ENCODE data around the gene LRP10.
A peak's percentile ranks its signal among the peaks of the same experiment; 100 is the strongest.
"Not testable (repeated sequence)": the region's sequence is repeated elsewhere in the genome, so short reads cannot be mapped to it uniquely, and the experiment has no call there.

The LRP10 gene

DNA sequence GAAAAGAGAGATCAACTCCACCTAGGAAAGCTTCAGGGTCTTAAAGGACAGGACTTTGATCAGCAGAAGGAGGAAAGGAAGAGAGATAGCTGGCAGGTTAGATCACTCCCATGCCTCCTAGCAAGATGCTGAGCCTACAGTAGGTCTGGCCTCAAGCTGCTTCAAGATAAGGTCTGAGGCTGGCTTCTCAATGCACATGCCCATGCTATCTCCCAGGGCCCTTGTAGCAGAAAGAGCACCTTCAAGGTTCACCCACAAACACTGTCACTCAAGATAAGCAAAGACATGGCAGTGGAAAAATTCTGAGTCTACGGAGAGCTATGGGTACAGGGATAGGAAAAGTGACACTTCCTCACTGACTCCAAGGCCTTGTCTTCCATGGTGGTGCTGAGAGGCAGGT lies 25.8 kb downstream of the LRP10 start:
- Histone ChIP-seq H3K27ac (ENCODE audit: low read length) (no peak overlapping the region), H3K9ac (ENCODE audit: low read length) (no peak overlapping the region), H3K36me3 (ENCODE audit: control insufficient read depth, low read depth, low read length) (peaks cover 17% of the 10 kb centered on the region), H3K4me1 (ENCODE audit: control insufficient read depth, low read depth, low read length) (peaks cover 11% of the 10 kb centered on the region), H3K4me3 (ENCODE audit: low read length) (no peak overlapping the region), H3K9me3 (ENCODE audit: control insufficient read depth, low read depth, low read length) (no peaks in the 10 kb centered on the region), H3K27me3 (ENCODE audit: control insufficient read depth, insufficient read depth, low read length) (peaks cover 30% of the 10 kb centered on the region)

DNA sequence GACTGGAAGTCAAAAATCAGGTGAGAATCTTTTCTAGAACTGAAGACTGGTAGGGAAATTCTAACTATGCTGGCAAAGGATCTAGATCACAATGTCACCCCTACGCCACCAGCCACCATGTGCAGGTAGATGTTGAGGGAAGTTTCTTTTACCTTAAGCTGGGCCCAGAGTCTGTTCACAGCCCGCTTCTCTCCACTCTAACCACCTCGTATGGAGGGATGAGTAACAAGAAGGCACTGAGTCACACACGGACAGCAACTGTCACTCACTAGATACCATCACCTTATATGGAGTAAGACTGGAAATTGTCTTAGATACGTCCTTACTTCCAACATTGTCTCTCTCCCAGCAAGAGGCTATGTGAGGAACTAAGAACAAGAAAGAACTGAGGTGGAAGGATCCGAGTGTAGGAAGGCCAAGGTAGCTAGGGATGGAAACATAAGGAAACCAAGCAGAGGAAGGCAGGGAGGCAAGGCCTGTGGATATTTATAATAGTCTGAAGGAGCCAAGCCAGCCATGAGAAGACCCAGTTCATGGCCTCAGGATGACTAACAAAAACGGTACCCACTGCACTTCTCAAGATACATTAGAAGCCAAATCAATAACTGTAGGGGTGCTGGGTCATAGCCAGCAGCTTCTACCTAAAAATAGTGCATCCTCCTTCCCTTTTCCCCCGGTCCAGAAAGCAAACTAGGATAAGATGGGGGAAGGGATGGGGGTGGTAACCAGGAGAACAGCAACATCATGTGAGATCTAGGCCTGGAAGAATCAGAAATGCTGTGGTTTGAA lies 27.0 kb downstream of the LRP10 start:
- Histone ChIP-seq H3K36me3 (ENCODE audit: control insufficient read depth, low read depth, low read length) (peaks cover 27% of the 10 kb centered on the region), H3K9ac (ENCODE audit: low read length) (no peak overlapping the region), H3K9me3 (ENCODE audit: control insufficient read depth, low read depth, low read length) (no peaks in the 10 kb centered on the region), H3K27ac (ENCODE audit: low read length) (no peak overlapping the region), H3K27me3 (ENCODE audit: control insufficient read depth, insufficient read depth, low read length) (peaks cover 30% of the 10 kb centered on the region), H3K4me3 (ENCODE audit: low read length) (no peak overlapping the region), H3K4me1 (ENCODE audit: control insufficient read depth, low read depth, low read length) (peaks cover 11% of the 10 kb centered on the region)

DNA sequence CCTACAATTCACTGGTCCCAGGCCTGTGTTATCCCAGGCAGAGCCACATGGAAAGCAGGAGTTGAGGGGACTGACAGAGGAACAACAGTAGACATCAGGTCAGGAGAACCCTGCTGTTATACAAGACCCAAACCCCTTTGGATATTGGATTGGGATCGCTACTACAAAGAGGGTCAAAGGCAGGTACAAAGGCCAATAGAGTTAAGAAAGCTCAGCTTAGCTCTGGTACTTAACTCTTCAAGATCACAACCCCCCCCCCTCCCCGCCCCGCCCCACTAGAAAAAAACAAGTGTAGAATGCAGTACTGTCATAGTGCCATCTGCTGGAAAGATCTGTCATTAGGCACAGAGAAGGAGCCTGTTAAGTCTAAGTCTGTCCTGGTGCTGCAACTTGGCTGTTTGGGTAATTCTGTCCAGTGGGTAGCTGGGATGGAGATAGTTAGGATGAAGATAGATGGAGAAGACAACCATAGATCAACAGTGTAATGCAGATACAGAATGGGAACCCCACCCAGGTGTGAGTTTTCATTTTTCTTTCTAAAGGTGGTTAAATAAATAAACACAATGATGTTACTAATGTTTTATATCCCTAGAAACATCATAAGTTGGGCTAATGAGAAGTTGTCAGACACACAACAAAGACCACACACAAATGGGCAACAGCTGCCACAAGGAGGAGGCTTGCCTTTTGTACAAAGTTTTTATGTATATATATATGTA lies 28.7 kb downstream of the LRP10 start:
- Histone ChIP-seq H3K27me3 (ENCODE audit: control insufficient read depth, insufficient read depth, low read length) (peaks cover 30% of the 10 kb centered on the region), H3K9ac (ENCODE audit: low read length) (peak overlapping the region; percentile 8), H3K9me3 (ENCODE audit: control insufficient read depth, low read depth, low read length) (no peaks in the 10 kb centered on the region), H3K4me1 (ENCODE audit: control insufficient read depth, low read depth, low read length) (peaks cover 11% of the 10 kb centered on the region), H3K27ac (ENCODE audit: low read length) (no peak overlapping the region), H3K4me3 (ENCODE audit: low read length) (no peak overlapping the region), H3K36me3 (ENCODE audit: control insufficient read depth, low read depth, low read length) (peaks cover 44% of the 10 kb centered on the region)

DNA sequence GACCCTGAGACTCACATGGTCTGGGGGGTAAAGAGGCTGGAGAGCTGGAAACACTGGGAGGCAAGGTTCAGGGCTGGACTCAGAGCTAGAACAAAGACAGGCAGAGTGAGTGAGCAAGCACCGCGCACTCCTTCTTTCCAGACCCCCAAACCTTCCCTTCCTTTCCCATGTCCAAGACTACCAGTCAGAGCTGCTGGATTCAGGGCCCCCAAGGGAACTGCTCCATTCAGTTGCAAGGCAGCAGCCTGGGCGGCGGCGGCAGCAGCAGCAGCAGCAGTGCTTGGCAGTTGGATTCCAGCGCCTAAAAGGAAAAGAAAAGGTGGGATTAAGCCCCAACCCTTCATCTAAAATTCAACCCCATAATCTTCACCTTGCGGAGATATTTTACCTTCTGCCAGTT lies 30.3 kb downstream of the LRP10 start:
- H3K36me3 ChIP-seq (ENCODE audit: control insufficient read depth, low read depth, low read length): peaks cover 59% of the 10 kb centered on the region

DNA sequence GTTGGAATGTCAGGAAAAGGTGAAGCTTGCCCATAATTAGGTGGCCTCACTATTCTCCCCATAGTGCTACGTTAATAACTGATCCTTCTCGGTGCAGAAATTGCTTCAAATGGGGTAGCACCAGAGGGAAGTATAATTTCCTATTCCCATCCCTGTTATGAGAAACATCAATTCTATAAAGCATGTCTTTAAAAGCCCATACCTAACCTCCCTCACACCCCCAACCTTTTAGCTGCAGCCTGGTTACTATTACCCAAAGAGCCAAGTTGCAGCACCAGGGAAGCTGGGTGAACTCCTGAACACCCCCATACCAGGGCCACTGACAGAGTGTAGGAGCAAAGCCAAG lies 32.2 kb downstream of the LRP10 start:
- no peak overlapping the region for H3K27ac ChIP-seq (ENCODE audit: low read length)
- peaks cover 70% of the 10 kb centered on the region for H3K36me3 ChIP-seq (ENCODE audit: control insufficient read depth, low read depth, low read length)
- H3K27me3 ChIP-seq (ENCODE audit: control insufficient read depth, insufficient read depth, low read length): peaks cover 4% of the 10 kb centered on the region
- peaks cover 11% of the 10 kb centered on the region for H3K4me1 ChIP-seq (ENCODE audit: control insufficient read depth, low read depth, low read length)
- H3K9ac ChIP-seq (ENCODE audit: low read length): no peak overlapping the region
- no peak overlapping the region for H3K4me3 ChIP-seq (ENCODE audit: low read length)
- H3K9me3 ChIP-seq (ENCODE audit: control insufficient read depth, low read depth, low read length): no peaks in the 10 kb centered on the region

More for the DNA sequence above, 30.3 kb downstream of the LRP10 start:
- H3K27ac ChIP-seq (ENCODE audit: low read length): no peak overlapping the region
- no peaks in the 10 kb centered on the region for H3K9me3 ChIP-seq (ENCODE audit: control insufficient read depth, low read depth, low read length)
- H3K4me3 ChIP-seq (ENCODE audit: low read length): no peak overlapping the region
- peaks cover 23% of the 10 kb centered on the region for H3K27me3 ChIP-seq (ENCODE audit: control insufficient read depth, insufficient read depth, low read length)
- H3K4me1 ChIP-seq (ENCODE audit: control insufficient read depth, low read depth, low read length): peaks cover 11% of the 10 kb centered on the region
- H3K9ac ChIP-seq (ENCODE audit: low read length): no peak overlapping the region

DNA sequence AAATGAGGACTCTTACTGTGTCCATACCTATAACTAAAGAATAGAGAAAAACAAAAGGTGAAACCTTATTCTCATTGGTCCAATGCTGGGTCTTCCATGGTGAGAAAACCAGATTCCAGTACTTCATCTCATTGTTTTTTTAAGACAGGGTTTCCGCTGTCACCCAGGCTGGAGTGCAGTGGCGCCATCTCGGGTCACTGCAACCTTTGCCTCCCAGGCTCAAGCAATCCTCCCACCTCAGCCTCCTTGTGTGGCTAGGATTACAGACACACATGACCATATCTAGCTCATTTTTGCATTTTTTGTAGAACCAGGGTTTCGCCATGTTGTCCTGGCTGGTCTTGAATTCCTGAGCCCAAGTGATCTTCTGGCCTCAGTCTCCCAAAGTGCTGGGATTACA lies 34.1 kb downstream of the LRP10 start:
- no peak overlapping the region for H3K27ac ChIP-seq (ENCODE audit: low read length)
- peaks cover 81% of the 10 kb centered on the region for H3K36me3 ChIP-seq (ENCODE audit: control insufficient read depth, low read depth, low read length)
- no peak overlapping the region for H3K4me3 ChIP-seq (ENCODE audit: low read length)
- no peak overlapping the region for H3K9ac ChIP-seq (ENCODE audit: low read length)
- no peaks in the 10 kb centered on the region for H3K27me3 ChIP-seq (ENCODE audit: control insufficient read depth, insufficient read depth, low read length)
- no peaks in the 10 kb centered on the region for H3K4me1 ChIP-seq (ENCODE audit: control insufficient read depth, low read depth, low read length)
- no peaks in the 10 kb centered on the region for H3K9me3 ChIP-seq (ENCODE audit: control insufficient read depth, low read depth, low read length)

DNA sequence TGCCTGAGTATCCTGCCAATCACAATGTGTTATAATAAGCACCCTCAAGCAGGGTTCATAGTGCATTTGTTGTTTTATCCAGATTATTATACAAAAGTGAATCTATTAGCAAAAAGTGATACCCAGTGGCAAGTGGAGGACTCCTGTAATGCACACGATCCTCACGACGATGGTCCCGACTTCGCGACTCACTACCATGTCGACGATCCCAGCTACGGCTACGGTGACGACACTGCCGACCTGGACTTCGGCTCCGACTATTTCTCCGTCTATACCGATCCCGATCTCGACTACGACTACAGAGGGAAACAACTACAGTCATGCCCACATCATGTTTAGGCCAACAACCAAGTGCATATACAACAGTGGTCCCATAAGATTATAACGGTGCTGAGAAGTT lies 34.5 kb downstream of the LRP10 start:
- H3K27me3 ChIP-seq (ENCODE audit: control insufficient read depth, insufficient read depth, low read length): no peaks in the 10 kb centered on the region
- H3K9me3 ChIP-seq (ENCODE audit: control insufficient read depth, low read depth, low read length): no peaks in the 10 kb centered on the region
- H3K4me3 ChIP-seq (ENCODE audit: low read length): no peak overlapping the region
- no peak overlapping the region for H3K9ac ChIP-seq (ENCODE audit: low read length)
- H3K4me1 ChIP-seq (ENCODE audit: control insufficient read depth, low read depth, low read length): no peaks in the 10 kb centered on the region
- H3K36me3 ChIP-seq (ENCODE audit: control insufficient read depth, low read depth, low read length): peaks cover 81% of the 10 kb centered on the region
- H3K27ac ChIP-seq (ENCODE audit: low read length): no peak overlapping the region

DNA sequence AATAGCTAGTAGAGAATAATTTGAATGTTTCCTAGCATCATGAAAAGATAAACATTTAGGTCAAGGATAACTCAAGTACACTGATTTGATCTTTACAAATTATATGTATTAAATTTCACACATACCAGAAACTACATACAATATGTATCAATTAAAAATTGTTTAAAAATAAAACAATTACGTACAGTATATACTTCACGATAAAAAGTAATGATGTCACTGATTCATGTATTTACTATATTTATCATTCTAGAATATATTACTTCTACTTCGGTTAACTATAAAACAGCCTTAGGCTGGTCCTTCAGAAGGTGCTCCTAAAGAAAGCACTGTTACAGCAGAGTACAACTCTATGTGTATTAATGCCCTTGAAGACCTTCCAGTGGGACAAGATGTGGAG lies 35.9 kb downstream of the LRP10 start:
- peaks cover 71% of the 10 kb centered on the region for H3K36me3 ChIP-seq (ENCODE audit: control insufficient read depth, low read depth, low read length)
- no peaks in the 10 kb centered on the region for H3K27me3 ChIP-seq (ENCODE audit: control insufficient read depth, insufficient read depth, low read length)
- no peaks in the 10 kb centered on the region for H3K9me3 ChIP-seq (ENCODE audit: control insufficient read depth, low read depth, low read length)
- H3K9ac ChIP-seq (ENCODE audit: low read length): no peak overlapping the region
- no peak overlapping the region for H3K27ac ChIP-seq (ENCODE audit: low read length)
- H3K4me1 ChIP-seq (ENCODE audit: control insufficient read depth, low read depth, low read length): no peaks in the 10 kb centered on the region
- no peak overlapping the region for H3K4me3 ChIP-seq (ENCODE audit: low read length)

DNA sequence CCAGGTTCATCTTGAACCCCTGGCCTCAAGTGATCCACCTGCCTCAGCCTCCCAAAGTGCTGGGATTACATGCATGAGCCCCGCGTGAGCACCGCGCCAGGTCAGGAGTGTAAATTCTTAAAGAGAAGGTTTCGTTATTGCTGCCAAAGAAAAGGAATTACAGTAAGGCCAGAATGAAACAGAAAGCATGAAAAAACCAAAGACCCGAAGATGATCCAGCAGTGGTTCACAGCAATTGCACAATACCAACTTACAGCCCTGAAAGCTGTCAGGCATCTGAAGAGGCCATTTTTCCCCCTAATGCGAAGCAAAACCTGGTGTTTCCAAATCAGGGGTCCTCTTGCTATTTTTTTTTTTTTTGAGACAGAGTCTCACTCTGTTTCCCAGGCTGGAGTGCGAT lies 37.1 kb downstream of the LRP10 start:
- H3K9ac ChIP-seq (ENCODE audit: low read length): no peak overlapping the region
- H3K27ac ChIP-seq (ENCODE audit: low read length): no peak overlapping the region
- H3K4me1 ChIP-seq (ENCODE audit: control insufficient read depth, low read depth, low read length): no peaks in the 10 kb centered on the region
- no peaks in the 10 kb centered on the region for H3K9me3 ChIP-seq (ENCODE audit: control insufficient read depth, low read depth, low read length)
- H3K27me3 ChIP-seq (ENCODE audit: control insufficient read depth, insufficient read depth, low read length): no peaks in the 10 kb centered on the region
- peaks cover 61% of the 10 kb centered on the region for H3K36me3 ChIP-seq (ENCODE audit: control insufficient read depth, low read depth, low read length)
- H3K4me3 ChIP-seq (ENCODE audit: low read length): no peak overlapping the region

DNA sequence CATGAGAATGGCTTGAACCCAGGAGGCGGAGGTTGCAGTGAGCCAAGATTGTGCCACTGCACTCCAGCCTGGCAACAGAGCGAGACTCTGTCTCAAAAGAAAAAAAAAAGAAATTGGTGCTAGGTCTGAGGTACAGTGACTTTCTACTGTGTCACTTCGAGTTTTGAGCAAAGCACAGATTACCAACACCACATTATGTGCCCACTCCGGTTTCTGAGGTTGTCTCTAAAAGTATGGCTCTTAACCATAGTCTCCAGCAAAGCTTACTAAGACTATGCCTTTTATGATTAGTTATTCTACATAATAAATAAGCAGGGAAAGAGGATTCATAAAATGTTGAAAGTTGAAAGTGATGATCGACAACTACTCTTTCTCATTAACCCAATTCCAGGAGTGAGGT lies 39.4 kb downstream of the LRP10 start:
- no peak overlapping the region for H3K27ac ChIP-seq (ENCODE audit: low read length)
- H3K36me3 ChIP-seq (ENCODE audit: control insufficient read depth, low read depth, low read length): peaks cover 38% of the 10 kb centered on the region
- H3K4me1 ChIP-seq (ENCODE audit: control insufficient read depth, low read depth, low read length): no peaks in the 10 kb centered on the region
- H3K9me3 ChIP-seq (ENCODE audit: control insufficient read depth, low read depth, low read length): no peaks in the 10 kb centered on the region
- no peak overlapping the region for H3K9ac ChIP-seq (ENCODE audit: low read length)
- H3K27me3 ChIP-seq (ENCODE audit: control insufficient read depth, insufficient read depth, low read length): no peaks in the 10 kb centered on the region
- no peak overlapping the region for H3K4me3 ChIP-seq (ENCODE audit: low read length)

DNA sequence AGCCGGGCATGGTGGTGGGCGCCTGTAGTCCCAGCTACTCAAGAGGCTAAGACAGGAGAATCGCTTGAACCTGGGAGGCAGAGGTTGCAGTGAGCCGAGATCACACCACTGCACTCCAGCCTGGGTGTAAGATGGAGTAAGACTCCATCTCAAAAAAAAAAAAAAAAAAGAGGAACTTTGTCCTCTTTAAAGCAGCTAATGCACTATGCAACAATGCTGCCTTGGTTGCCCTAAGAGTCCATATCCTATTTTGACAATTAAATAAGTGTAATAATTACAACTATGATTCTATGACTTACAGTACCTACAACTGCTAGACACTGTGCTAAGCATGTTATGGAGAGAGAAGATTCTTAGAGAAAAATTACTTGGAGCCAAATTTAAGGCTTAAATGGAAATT lies 43.3 kb downstream of the LRP10 start:
- not testable (repeated sequence) for H3K4me3 ChIP-seq (ENCODE audit: low read length); H3K9ac ChIP-seq (ENCODE audit: low read length); H3K27me3 ChIP-seq (ENCODE audit: control insufficient read depth, insufficient read depth, low read length); H3K9me3 ChIP-seq (ENCODE audit: control insufficient read depth, low read depth, low read length); H3K27ac ChIP-seq (ENCODE audit: low read length); H3K4me1 ChIP-seq (ENCODE audit: control insufficient read depth, low read depth, low read length)
- H3K36me3 ChIP-seq (ENCODE audit: control insufficient read depth, low read depth, low read length): peaks cover 22% of the 10 kb centered on the region

Measured in iPS-18a (cell line).